Neutrophil (primary cell): Measurements from ENCODE around the gene HNF4A.

Experiments
- H3K27ac ChIP-seq: fragments of 200-600 bp; sonication (generic); 2 replicates; pipeline ENCODE4 v1.5.1; 2016; ENCODE audit warnings: mild to moderate bottlenecking, moderate library complexity
- H3K27me3 ChIP-seq: fragments of 200-600 bp; sonication (generic); 2 replicates; pipeline ENCODE4 v1.6.0; 2016; ENCODE audit warnings: mild to moderate bottlenecking
- H3K36me3 ChIP-seq: fragments of 200-600 bp; sonication (generic); 2 replicates; pipeline ENCODE4 v1.5.1; 2017
- H3K4me1 ChIP-seq, 2 experiments: fragments of 200-600 bp in 1 of 2; sonication (generic) in 1 of 2; 1 replicate in 1 of 2; 2 replicates in 1 of 2; pipeline versions ENCODE4 v1.5.1 to v1.6.1; 2013 to 2016; ENCODE audit warnings: low read depth in 1 of 2, low read length in 1 of 2, mild to moderate bottlenecking in 1 of 2, moderate library complexity in 1 of 2; ENCODE audit not compliant: control insufficient read depth in 1 of 2, insufficient read depth in 1 of 2
- H3K4me3 ChIP-seq, 2 experiments: fragments of 200-600 bp in 1 of 2; sonication (generic) in 1 of 2; 1 replicate in 1 of 2; 2 replicates in 1 of 2; pipeline ENCODE4 v1.5.1; 2013 to 2016; ENCODE audit warnings: low read depth in 1 of 2, low read length in 1 of 2, mild to moderate bottlenecking in 1 of 2, moderate library complexity in 1 of 2
- H3K9me3 ChIP-seq: fragments of 200-600 bp; sonication (generic); 2 replicates; pipeline ENCODE4 v1.5.1; 2016
- CTCF ChIP-seq: fragments of 200-600 bp; sonication (generic); IDR thresholded peaks from 2 replicates; pipeline ENCODE4 v1.5.1; 2016; ENCODE audit warnings: antibody characterized with exemption

The HNF4A gene

GRCh38 chr20:44405785-44406571 lies 50.5 kb downstream of the HNF4A start:
- TF ChIP-seq CTCF: no peak

GRCh38 chr20:44406572-44407137 lies 51.2 kb downstream of the HNF4A start:
- Histone ChIP-seq H3K27ac (no peak overlapping the region), H3K4me3 (no peak overlapping the region), H3K27me3 (no peaks in the 10 kb centered on the region), H3K4me1 (no peaks in the 10 kb centered on the region), H3K36me3 (no peaks in the 10 kb centered on the region), H3K9me3 (no peaks in the 10 kb centered on the region)
- TF ChIP-seq CTCF: no peak

More at GRCh38 chr20:44405785-44406571, 50.5 kb downstream of the HNF4A start:
- H3K4me1 ChIP-seq: no peaks in the 10 kb centered on the region
- no peaks in the 10 kb centered on the region for H3K27me3 ChIP-seq
- no peak overlapping the region for H3K4me3 ChIP-seq
- H3K9me3 ChIP-seq: no peaks in the 10 kb centered on the region
- no peaks in the 10 kb centered on the region for H3K36me3 ChIP-seq
- no peak overlapping the region for H3K27ac ChIP-seq

GRCh38 chr20:44407402-44408184 lies 52.1 kb downstream of the HNF4A start:
- H3K4me1 ChIP-seq: no peaks in the 10 kb centered on the region
- no peaks in the 10 kb centered on the region for H3K9me3 ChIP-seq
- no peak overlapping the region for H3K27ac ChIP-seq
- peaks cover 7% of the 10 kb centered on the region for H3K27me3 ChIP-seq
- TF ChIP-seq CTCF: no peak
- H3K4me3 ChIP-seq: no peak overlapping the region
- no peaks in the 10 kb centered on the region for H3K36me3 ChIP-seq

- Histone ChIP-seq H3K27me3 (peaks cover 20% of the 10 kb centered on the region), H3K27ac (no peak overlapping the region), H3K9me3 (no peaks in the 10 kb centered on the region), H3K4me3 (no peak overlapping the region), H3K4me1 (no peaks in the 10 kb centered on the region), H3K36me3 (no peaks in the 10 kb centered on the region)
- no peak for TF ChIP-seq CTCF
Observed at GRCh38 chr20:44409132-44409600, 53.7 kb downstream of the HNF4A start.

- TF ChIP-seq CTCF: no peak
- Histone ChIP-seq H3K4me3 (no peak overlapping the region), H3K4me1 (no peaks in the 10 kb centered on the region), H3K9me3 (no peaks in the 10 kb centered on the region), H3K27me3 (peaks cover 20% of the 10 kb centered on the region), H3K27ac (no peak overlapping the region), H3K36me3 (no peaks in the 10 kb centered on the region)
Observed at GRCh38 chr20:44410583-44411019, 55.1 kb downstream of the HNF4A start.
